ENCODE data around the gene IFI30. TPM values are rescaled to one million over a fixed set of nuclear protein-coding genes. Genes with fewer than 3 reads are reported as not detected.

The IFI30 gene
- total RNA-seq, 4 donors from 2014 or later, result 13.4 to 37.2 (median 35.1) TPM

DNA sequence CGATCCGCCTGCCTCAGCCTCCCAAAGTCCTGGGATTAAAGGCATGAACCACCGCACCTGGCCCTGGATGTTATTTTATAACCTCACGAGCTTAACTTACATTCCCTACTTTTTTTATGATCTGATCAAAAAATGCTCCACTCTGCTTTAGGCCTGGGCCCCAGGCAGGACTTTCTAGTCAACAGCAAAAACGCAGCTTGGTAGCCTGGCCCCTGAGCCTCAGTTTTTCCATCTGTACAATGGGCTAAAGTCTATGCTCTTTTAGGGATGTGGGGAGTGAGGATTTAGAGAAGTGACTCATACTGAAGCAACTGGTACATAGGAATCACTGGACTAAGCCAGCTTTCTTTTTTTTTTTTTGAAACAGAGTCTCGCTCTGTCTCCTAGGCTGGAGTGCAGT, 32.6 kb upstream of the IFI30 start:
- 98% methylated on average over 6 of the region's 6 CpGs for WGBS
- H3K27ac ChIP-seq, result no peak overlapping the region
- H3K36me3 ChIP-seq, result peaks cover 73% of the 10 kb centered on the region
- H3K4me3 ChIP-seq, result no peak overlapping the region
- DNase-seq (ENCODE audit: low spot score in 2 of 2), result no peak
- no peaks in the 10 kb centered on the region for H3K4me1 ChIP-seq
- TF ChIP-seq, protein P1, sequence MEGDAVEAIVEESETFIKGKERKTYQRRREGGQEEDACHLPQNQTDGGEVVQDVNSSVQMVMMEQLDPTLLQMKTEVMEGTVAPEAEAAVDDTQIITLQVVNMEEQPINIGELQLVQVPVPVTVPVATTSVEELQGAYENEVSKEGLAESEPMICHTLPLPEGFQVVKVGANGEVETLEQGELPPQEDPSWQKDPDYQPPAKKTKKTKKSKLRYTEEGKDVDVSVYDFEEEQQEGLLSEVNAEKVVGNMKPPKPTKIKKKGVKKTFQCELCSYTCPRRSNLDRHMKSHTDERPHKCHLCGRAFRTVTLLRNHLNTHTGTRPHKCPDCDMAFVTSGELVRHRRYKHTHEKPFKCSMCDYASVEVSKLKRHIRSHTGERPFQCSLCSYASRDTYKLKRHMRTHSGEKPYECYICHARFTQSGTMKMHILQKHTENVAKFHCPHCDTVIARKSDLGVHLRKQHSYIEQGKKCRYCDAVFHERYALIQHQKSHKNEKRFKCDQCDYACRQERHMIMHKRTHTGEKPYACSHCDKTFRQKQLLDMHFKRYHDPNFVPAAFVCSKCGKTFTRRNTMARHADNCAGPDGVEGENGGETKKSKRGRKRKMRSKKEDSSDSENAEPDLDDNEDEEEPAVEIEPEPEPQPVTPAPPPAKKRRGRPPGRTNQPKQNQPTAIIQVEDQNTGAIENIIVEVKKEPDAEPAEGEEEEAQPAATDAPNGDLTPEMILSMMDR (IDR thresholded peaks at IDR 0.05), result no peak
- TF ChIP-seq EP300 (IDR thresholded peaks at IDR 0.05) (no peak), POLR2A (IDR thresholded peaks at IDR 0.05) (no peak), POLR2AphosphoS5 (IDR thresholded peaks at IDR 0.05) (no peak)
- no peaks in the 10 kb centered on the region for H3K9me3 ChIP-seq
- no peaks in the 10 kb centered on the region for H3K27me3 ChIP-seq

DNA sequence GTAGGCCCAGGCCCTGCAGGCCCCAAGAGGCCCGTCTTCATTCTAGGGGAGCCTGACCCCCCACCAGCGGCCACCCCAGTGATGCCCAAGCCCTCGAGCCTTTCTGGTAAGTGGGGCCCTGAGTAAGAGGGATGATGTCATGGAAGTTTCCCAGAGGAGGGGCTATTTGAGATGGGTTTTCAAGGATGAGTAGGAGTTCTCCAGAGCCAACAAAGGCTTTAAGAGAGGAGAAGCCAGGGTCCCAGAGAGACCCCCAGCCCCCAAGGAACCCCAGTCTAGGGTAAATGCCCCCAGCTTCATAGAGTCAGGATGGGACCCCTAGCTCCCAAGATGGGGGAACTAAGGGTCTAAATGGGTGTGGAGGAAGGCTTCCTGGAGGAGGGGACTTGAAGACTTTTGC, 29.7 kb upstream of the IFI30 start:
- Histone ChIP-seq H3K36me3 (peaks cover 62% of the 10 kb centered on the region), H3K4me1 (no peaks in the 10 kb centered on the region), H3K27me3 (no peaks in the 10 kb centered on the region), H3K27ac (no peak overlapping the region), H3K4me3 (no peak overlapping the region), H3K9me3 (no peaks in the 10 kb centered on the region)
- TF ChIP-seq, protein P1 (IDR thresholded peaks at IDR 0.05), result no peak
- TF ChIP-seq POLR2A (IDR thresholded peaks at IDR 0.05), result no peak
- no peak for TF ChIP-seq EP300 (IDR thresholded peaks at IDR 0.05)
- no peak for TF ChIP-seq POLR2AphosphoS5 (IDR thresholded peaks at IDR 0.05)
- no peak for DNase-seq (ENCODE audit: low spot score in 2 of 2)
- WGBS, result 95% methylated on average over 3 of the region's 3 CpGs

DNA sequence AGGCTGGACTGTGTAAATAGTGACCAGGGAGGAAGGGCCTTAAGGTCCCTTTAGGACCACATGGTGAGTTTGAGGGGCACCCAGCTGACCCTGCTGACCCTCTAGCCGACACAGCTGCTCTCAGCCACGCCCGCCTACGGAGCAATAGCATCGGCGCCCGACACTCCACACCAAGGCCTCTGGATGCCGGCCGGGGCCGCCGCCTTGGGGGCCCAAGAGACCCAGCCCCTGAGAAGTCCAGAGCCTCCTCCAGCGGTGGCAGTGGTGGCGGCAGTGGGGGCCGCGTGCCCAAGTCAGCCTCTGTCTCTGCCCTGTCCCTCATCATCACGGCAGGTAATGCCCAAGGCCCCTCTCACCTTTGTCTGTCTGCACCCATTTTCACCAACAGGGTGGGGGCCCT, 29.3 kb upstream of the IFI30 start:
- no peaks in the 10 kb centered on the region for H3K4me1 ChIP-seq
- WGBS, result no CpG with 5 or more reads among the region's 16 CpGs
- no peak for DNase-seq (ENCODE audit: low spot score in 2 of 2)
- H3K27me3 ChIP-seq, result no peaks in the 10 kb centered on the region
- H3K9me3 ChIP-seq, result no peaks in the 10 kb centered on the region
- H3K4me3 ChIP-seq, result no peak overlapping the region
- TF ChIP-seq POLR2A (IDR thresholded peaks at IDR 0.05) (no peak), EP300 (IDR thresholded peaks at IDR 0.05) (no peak), POLR2AphosphoS5 (IDR thresholded peaks at IDR 0.05) (no peak)
- TF ChIP-seq, protein P1 (IDR thresholded peaks at IDR 0.05), result no peak
- peaks cover 58% of the 10 kb centered on the region for H3K36me3 ChIP-seq
- no peak overlapping the region for H3K27ac ChIP-seq

DNA sequence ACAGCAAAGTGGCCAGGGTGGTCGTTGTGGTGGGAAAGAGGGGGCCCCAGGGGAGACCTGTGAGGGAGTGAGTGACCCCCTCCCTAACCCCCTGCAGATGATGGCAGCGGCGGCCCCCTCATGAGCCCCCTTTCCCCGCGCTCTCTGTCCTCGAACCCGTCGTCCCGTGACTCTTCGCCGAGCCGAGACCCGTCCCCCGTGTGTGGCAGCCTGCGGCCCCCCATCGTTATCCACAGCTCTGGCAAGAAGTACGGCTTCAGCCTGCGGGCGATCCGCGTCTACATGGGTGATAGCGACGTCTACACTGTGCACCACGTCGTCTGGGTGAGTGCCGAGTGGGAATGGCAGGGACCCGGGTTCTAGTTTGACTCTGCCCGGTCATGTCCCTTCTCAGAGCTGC, 28.7 kb upstream of the IFI30 start:
- Histone ChIP-seq H3K36me3 (peaks cover 57% of the 10 kb centered on the region), H3K4me1 (no peaks in the 10 kb centered on the region), H3K4me3 (no peak overlapping the region), H3K9me3 (no peaks in the 10 kb centered on the region), H3K27me3 (no peaks in the 10 kb centered on the region), H3K27ac (no peak overlapping the region)
- TF ChIP-seq, protein P1 (IDR thresholded peaks at IDR 0.05), result no peak
- no peak for TF ChIP-seq POLR2A (IDR thresholded peaks at IDR 0.05)
- no peak for DNase-seq (ENCODE audit: low spot score in 2 of 2)
- WGBS, result 97% methylated on average over 25 of the region's 28 CpGs

DNA sequence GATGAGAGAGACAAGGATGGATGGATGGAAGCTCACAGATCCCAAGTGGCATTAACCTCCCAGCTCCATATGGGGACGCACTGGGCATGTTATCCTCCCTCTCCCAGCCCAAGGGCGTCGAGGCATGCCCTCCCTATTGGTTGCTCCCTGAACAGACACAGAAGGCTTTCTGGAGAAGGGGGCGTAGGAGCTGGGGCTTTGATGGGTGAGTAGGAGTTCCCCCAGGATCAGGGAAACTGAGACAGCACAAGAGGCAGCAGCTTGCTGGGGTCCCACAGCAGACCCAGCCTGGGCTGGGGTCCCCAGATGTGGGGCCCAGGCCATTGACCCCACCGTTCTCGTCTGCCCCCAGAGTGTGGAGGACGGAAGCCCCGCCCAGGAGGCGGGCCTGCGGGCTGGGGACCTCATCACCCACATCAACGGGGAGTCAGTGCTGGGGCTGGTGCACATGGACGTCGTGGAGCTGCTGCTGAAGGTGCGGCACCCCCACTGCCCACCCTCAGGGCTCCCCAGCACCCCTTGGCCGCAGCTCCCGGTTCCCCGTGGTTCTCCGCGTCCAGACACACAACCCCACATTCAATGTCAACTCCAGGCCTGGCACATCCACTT, 28.1 kb upstream of the IFI30 start:
- Histone ChIP-seq H3K9me3 (no peaks in the 10 kb centered on the region), H3K27me3 (no peaks in the 10 kb centered on the region), H3K4me1 (no peaks in the 10 kb centered on the region), H3K36me3 (peaks cover 54% of the 10 kb centered on the region), H3K4me3 (no peak overlapping the region), H3K27ac (no peak overlapping the region)
- DNase-seq (ENCODE audit: low spot score in 2 of 2), result no peak
- WGBS, result 92% methylated on average over 15 of the region's 19 CpGs
- TF ChIP-seq, protein P1 (IDR thresholded peaks at IDR 0.05), result no peak
- TF ChIP-seq POLR2A (IDR thresholded peaks at IDR 0.05), result no peak
- no peak for TF ChIP-seq POLR2AphosphoS5 (IDR thresholded peaks at IDR 0.05)
- TF ChIP-seq EP300 (IDR thresholded peaks at IDR 0.05), result no peak

Data from suprapubic skin (tissue), 4 donors.